Mesenchymal stem cell (in vitro differentiated cells and primary cell): ENCODE measurements around the gene RPLP1.

Experiments used
- DNase-seq: peaks from one replicate; pipeline ENCODE4 v3.0.0-alpha.2; 2013
- H2AFZ ChIP-seq: one replicate; pipeline ENCODE4 v1.6.1; 2013; ENCODE audit warnings: low read depth, mild to moderate bottlenecking, control low read depth, inconsistent platforms, low read length, moderate library complexity
- H2AK5ac ChIP-seq: 2 replicates; pipeline ENCODE4 v1.6.1; 2013; ENCODE audit warnings: low read length, moderate library complexity, mild to moderate bottlenecking, inconsistent platforms; ENCODE audit not compliant: severe bottlenecking
- H2BK120ac ChIP-seq: one replicate; pipeline ENCODE4 v1.6.1; 2013; ENCODE audit warnings: low read depth, mild to moderate bottlenecking, inconsistent platforms, low read length, moderate library complexity
- H2BK12ac ChIP-seq, 2 experiments: one replicate each; pipeline ENCODE4 v1.6.1; 2013; ENCODE audit warnings: inconsistent platforms in 2 of 2, low read length in 2 of 2, mild to moderate bottlenecking in 2 of 2, moderate library complexity in 2 of 2, control low read depth in 1 of 2
- H2BK15ac ChIP-seq: one replicate; pipeline ENCODE4 v1.6.1; 2013; ENCODE audit warnings: mild to moderate bottlenecking, low read depth, inconsistent platforms; ENCODE audit not compliant: poor library complexity, severe bottlenecking
- H2BK5ac ChIP-seq: 2 replicates; pipeline ENCODE4 v1.6.1; 2013; ENCODE audit warnings: low read depth, mild to moderate bottlenecking, low read length, control low read depth, inconsistent platforms; ENCODE audit not compliant: poor library complexity, severe bottlenecking
- H3K14ac ChIP-seq, 2 experiments: one replicate each; pipeline ENCODE4 v1.6.1; 2013; ENCODE audit warnings: inconsistent platforms in 2 of 2, low read length in 2 of 2, control low read depth in 1 of 2, mild to moderate bottlenecking in 1 of 2, moderate library complexity in 1 of 2
- H3K18ac ChIP-seq, 2 experiments: one replicate each; pipeline ENCODE4 v1.6.1; 2013; ENCODE audit warnings: inconsistent platforms in 2 of 2, low read length in 2 of 2, control low read depth in 1 of 2, low read depth in 1 of 2, mild to moderate bottlenecking in 1 of 2
- H3K23ac ChIP-seq, 2 experiments: one replicate each; pipeline ENCODE4 v1.6.1; 2013; ENCODE audit warnings: inconsistent platforms in 2 of 2, low read length in 2 of 2, mild to moderate bottlenecking in 2 of 2, moderate library complexity in 2 of 2, control low read depth in 1 of 2
- H3K27ac ChIP-seq: 2 replicates; pipeline ENCODE4 v1.5.1; 2013; ENCODE audit warnings: mild to moderate bottlenecking, moderate library complexity, low read length, control low read depth, inconsistent platforms; ENCODE audit not compliant: poor library complexity, severe bottlenecking
- H3K27me3 ChIP-seq, 2 experiments: 2 replicates each; pipeline versions ENCODE4 v1.6.1 to v1.7.0; 2013; ENCODE audit warnings: low read length in 2 of 2, mild to moderate bottlenecking in 2 of 2, moderate library complexity in 2 of 2, control low read depth in 1 of 2, inconsistent platforms in 1 of 2; ENCODE audit not compliant: control insufficient read depth in 1 of 2, insufficient read depth in 1 of 2
- H3K36me3 ChIP-seq, 2 experiments: 2 replicates each; pipeline versions ENCODE4 v1.6.1 to v1.7.0; 2013; ENCODE audit warnings: low read length in 2 of 2, control low read depth in 1 of 2, inconsistent platforms in 1 of 2, low read depth in 1 of 2, mild to moderate bottlenecking in 1 of 2; ENCODE audit not compliant: insufficient read depth in 2 of 2, control insufficient read depth in 1 of 2
- H3K4ac ChIP-seq, 2 experiments: one replicate each; pipeline ENCODE4 v1.6.1; 2013; ENCODE audit warnings: inconsistent platforms in 2 of 2, low read length in 2 of 2, mild to moderate bottlenecking in 2 of 2, moderate library complexity in 2 of 2, control low read depth in 1 of 2, low read depth in 1 of 2
- H3K4me1 ChIP-seq: 2 replicates; pipeline ENCODE4 v1.6.1; 2013; ENCODE audit warnings: low read depth, low read length, control low read depth; ENCODE audit not compliant: control insufficient read depth, insufficient read depth
- H3K4me2 ChIP-seq: 2 replicates; pipeline ENCODE4 v1.6.1; 2013; ENCODE audit warnings: low read length, mild to moderate bottlenecking, inconsistent platforms; ENCODE audit not compliant: poor library complexity, severe bottlenecking
- H3K4me3 ChIP-seq, 2 experiments: 2 replicates each; pipeline versions ENCODE4 v1.5.1 to v1.7.0; 2013; ENCODE audit warnings: low read length in 2 of 2, mild to moderate bottlenecking in 2 of 2, control low read depth in 1 of 2, low read depth in 1 of 2; ENCODE audit not compliant: insufficient read depth in 1 of 2
- H3K79me1 ChIP-seq: replicated peaks from 2 replicates; pipeline ENCODE4 v1.6.1; 2013; ENCODE audit warnings: mild to moderate bottlenecking, control low read depth, low read length, inconsistent platforms; ENCODE audit not compliant: poor library complexity, severe bottlenecking
- H3K9ac ChIP-seq: 2 replicates; pipeline ENCODE4 v1.7.0; 2013; ENCODE audit warnings: mild to moderate bottlenecking, low read length, moderate library complexity
- H3K9me3 ChIP-seq: 2 replicates; pipeline ENCODE4 v1.7.0; 2013; ENCODE audit warnings: mild to moderate bottlenecking, low read length; ENCODE audit not compliant: control insufficient read depth
- H4K8ac ChIP-seq: one replicate; pipeline ENCODE4 v1.6.1; 2013; ENCODE audit warnings: inconsistent platforms, mild to moderate bottlenecking, low read length, moderate library complexity
- H4K91ac ChIP-seq: one replicate; pipeline ENCODE4 v1.6.1; 2013; ENCODE audit warnings: mild to moderate bottlenecking, low read length, inconsistent platforms
- WGBS: methylation state at CpG from one replicate; pipeline ENCODE4 v1.1.7; 2013; ENCODE audit warnings: mixed read lengths; 5-methylcytosine and 5-hydroxymethylcytosine counted together

The RPLP1 gene

GRCh38 chr15:69436951-69437350, 15.7 kb upstream of the RPLP1 start:
- no peaks in the 10 kb centered on the region for H3K9me3 ChIP-seq
- no peak overlapping the region for H3K18ac ChIP-seq
- H4K8ac ChIP-seq: no peak overlapping the region
- no peak for DNase-seq
- no peaks in the 10 kb centered on the region for H3K27me3 ChIP-seq
- peaks cover 6 to 52% of the 10 kb centered on the region in 2 experiments for H3K36me3 ChIP-seq
- no peak overlapping the region for H4K91ac ChIP-seq
- H3K4me1 ChIP-seq: no peaks in the 10 kb centered on the region
- no peak overlapping the region for H2AK5ac ChIP-seq
- peaks cover 22% of the 10 kb centered on the region for H3K79me1 ChIP-seq
- no peak overlapping the region for H3K14ac ChIP-seq
- no peak overlapping the region for H3K4me2 ChIP-seq
- no peak overlapping the region for H2AFZ ChIP-seq
- H3K4me3 ChIP-seq: no peak overlapping the region
- no peak overlapping the region for H3K4ac ChIP-seq
- no peak overlapping the region for H3K27ac ChIP-seq
- no peak overlapping the region for H2BK12ac ChIP-seq
- no peak overlapping the region for H2BK5ac ChIP-seq
- WGBS: 96% methylated on average over 4 of the region's 4 CpGs
- H3K23ac ChIP-seq: no peak overlapping the region
- H3K9ac ChIP-seq: no peak overlapping the region
- H2BK120ac ChIP-seq: no peak overlapping the region
- no peak overlapping the region for H2BK15ac ChIP-seq

DNA sequence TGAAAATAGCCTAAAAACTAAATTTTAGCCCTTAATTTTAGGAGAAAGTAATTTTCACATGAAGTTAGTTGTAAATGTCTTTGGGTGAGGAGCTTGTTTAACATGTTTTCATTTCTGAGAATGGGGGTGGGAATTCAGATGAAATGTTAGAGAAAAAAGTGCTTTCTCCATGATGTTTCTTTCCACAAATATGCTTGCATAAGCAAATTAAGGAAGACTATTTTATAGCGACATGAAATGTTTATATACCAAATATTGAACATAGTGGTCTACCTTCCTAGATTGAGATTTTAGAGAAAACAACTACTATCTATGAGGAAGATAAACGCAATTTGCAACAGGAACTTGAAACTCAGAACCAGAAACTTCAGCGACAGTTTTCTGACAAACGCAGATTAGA, 13.0 kb upstream of the RPLP1 start:
- DNase-seq: no peak
- H2BK120ac ChIP-seq: no peak overlapping the region
- H2AFZ ChIP-seq: no peak overlapping the region
- H3K4me2 ChIP-seq: no peak overlapping the region
- no peak overlapping the region for H2BK15ac ChIP-seq
- H3K9me3 ChIP-seq: no peaks in the 10 kb centered on the region
- no peak overlapping the region for H4K91ac ChIP-seq
- no peaks in the 10 kb centered on the region for H3K4me1 ChIP-seq
- no peak overlapping the region for H3K14ac ChIP-seq
- H3K36me3 ChIP-seq: peaks cover 6 to 47% of the 10 kb centered on the region in 2 experiments
- H3K18ac ChIP-seq: no peak overlapping the region
- no peak overlapping the region for H3K4me3 ChIP-seq
- H2BK12ac ChIP-seq: no peak overlapping the region
- H3K79me1 ChIP-seq: peaks cover 12% of the 10 kb centered on the region
- H2AK5ac ChIP-seq: no peak overlapping the region
- H3K27ac ChIP-seq: no peak overlapping the region
- no peak overlapping the region for H3K23ac ChIP-seq
- H2BK5ac ChIP-seq: no peak overlapping the region
- no peaks in the 10 kb centered on the region for H3K27me3 ChIP-seq
- no peak overlapping the region for H3K4ac ChIP-seq
- WGBS: 97% methylated on average over 3 of the region's 4 CpGs
- no peak overlapping the region for H3K9ac ChIP-seq
- no peak overlapping the region for H4K8ac ChIP-seq

GRCh38 chr15:69443032-69443611, 9.5 kb upstream of the RPLP1 start:
- H3K27me3 ChIP-seq: no peaks in the 10 kb centered on the region
- 95% methylated on average over 5 of the region's 5 CpGs for WGBS

DNA sequence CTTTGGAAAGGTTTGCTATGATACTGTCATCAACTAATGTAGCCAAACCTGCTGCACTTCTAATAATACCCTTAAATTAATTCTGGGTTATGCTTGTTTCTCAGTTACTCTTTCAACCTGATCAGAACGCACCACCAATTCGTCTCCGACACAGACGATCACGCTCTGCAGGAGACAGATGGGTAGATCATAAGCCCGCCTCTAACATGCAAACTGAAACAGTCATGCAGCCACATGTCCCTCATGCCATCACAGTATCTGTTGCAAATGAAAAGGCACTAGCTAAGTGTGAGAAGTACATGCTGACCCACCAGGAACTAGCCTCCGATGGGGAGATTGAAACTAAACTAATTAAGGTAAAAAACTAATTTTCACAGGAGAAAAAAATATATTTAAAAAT, 7.9 kb upstream of the RPLP1 start:
- Histone ChIP-seq H4K91ac (no peak overlapping the region), H3K36me3 (peaks cover 0 to 40% of the 10 kb centered on the region in 2 experiments), H2BK15ac (no peak overlapping the region), H3K4me2 (no peak overlapping the region), H2BK120ac (no peak overlapping the region), H2BK12ac (no peak overlapping the region), H4K8ac (no peak overlapping the region), H3K4ac (no peak overlapping the region), H3K79me1 (peaks cover 6% of the 10 kb centered on the region), H2BK5ac (no peak overlapping the region), H3K4me1 (no peaks in the 10 kb centered on the region), H3K23ac (no peak overlapping the region), H3K14ac (no peak overlapping the region), H2AK5ac (no peak overlapping the region), H3K4me3 (no peak overlapping the region), H3K18ac (no peak overlapping the region), H2AFZ (no peak overlapping the region), H3K9ac (no peak overlapping the region), H3K27ac (no peak overlapping the region), H3K27me3 (no peaks in the 10 kb centered on the region), H3K9me3 (no peaks in the 10 kb centered on the region)
- 97% methylated on average over 6 of the region's 7 CpGs for WGBS
- no peak for DNase-seq

More at GRCh38 chr15:69443032-69443611, 9.5 kb upstream of the RPLP1 start:
- Histone ChIP-seq H2BK5ac (no peak overlapping the region), H2BK15ac (no peak overlapping the region), H3K4me1 (no peaks in the 10 kb centered on the region), H3K27ac (no peak overlapping the region), H3K4ac (no peak overlapping the region), H3K23ac (no peak overlapping the region), H2AK5ac (no peak overlapping the region), H3K4me2 (no peak overlapping the region), H3K79me1 (peaks cover 11% of the 10 kb centered on the region), H3K36me3 (peaks cover 6 to 49% of the 10 kb centered on the region in 2 experiments), H3K14ac (no peak overlapping the region), H3K18ac (no peak overlapping the region), H2BK12ac (no peak overlapping the region), H4K8ac (no peak overlapping the region), H2AFZ (no peak overlapping the region), H3K9me3 (no peaks in the 10 kb centered on the region), H3K4me3 (peak overlapping the region in 1 of 2 experiments; percentile 1), H3K9ac (no peak overlapping the region), H2BK120ac (no peak overlapping the region), H4K91ac (no peak overlapping the region)
- no peak for DNase-seq
